Right cardiac atrium (tissue), 5 donors: Measurements from ENCODE around the gene GPR179. TPM values are rescaled to one million over a fixed set of nuclear protein-coding genes. Genes with fewer than 3 reads are reported as not detected.
A peak's percentile ranks its signal among the peaks of the same experiment; 100 is the strongest.

Experiments
- ATAC-seq, 2 donors: fragments of 200-7000 bp; cut with Tn5 transposase; one replicate each; pipeline versions ENCODE4 v1.8.0 to v1.9.1; 2020; ENCODE audit warnings: moderate library complexity in 2 of 2, mild to moderate bottlenecking in 1 of 2
- DNase-seq, 3 donors: peaks; one replicate each; pipeline ENCODE4 v3.0.0-alpha.2; 2020
- H3K27ac ChIP-seq: one replicate; pipeline ENCODE4 v1.5.1; 2013; ENCODE audit warnings: mild to moderate bottlenecking, low read length, control low read depth, moderate library complexity
- H3K27me3 ChIP-seq: one replicate; pipeline ENCODE4 v1.6.1; 2013; ENCODE audit not compliant: control insufficient read depth, insufficient read depth
- H3K4me1 ChIP-seq: one replicate; pipeline ENCODE4 v1.6.1; 2013; ENCODE audit warnings: low read length; ENCODE audit not compliant: control insufficient read depth, insufficient read depth
- H3K4me3 ChIP-seq: one replicate; pipeline ENCODE4 v1.5.1; 2013; ENCODE audit warnings: low read length, control low read depth
- H3K9me3 ChIP-seq: one replicate; pipeline ENCODE4 v1.6.1; 2013; ENCODE audit warnings: low read length; ENCODE audit not compliant: control insufficient read depth
- WGBS: extraction: QIAGEN DNeasy Blood & Tissue Kit; methylation state at CpG from one replicate; pipeline ENCODE4 v1.1.7; 2013; 5-methylcytosine and 5-hydroxymethylcytosine counted together
- intact Hi-C, 4 donors: fragments of 100-400 bp; cut with DNase I; formaldehyde crosslinking; loops; one replicate each; pipeline versions ENCODE4 v1.11.0 to v1.14.0; 2022 to 2023
- long read RNA-seq, 4 donors: library from polyadenylated mRNA; unstranded; transcript quantifications; one replicate each; pipeline ENCODE4 v2.0.0, GENCODE V29; 2020 to 2021
- polyA plus RNA-seq: library from polyadenylated mRNA; stranded (reverse); fragments of 200-250 nt; gene quantifications from one replicate; pipeline ENCODE4 v1.2.3, GENCODE V29; 2013
- total RNA-seq, 4 donors: library from RNA; stranded (reverse); fragmentation: NEBNext Ultra II Directional; extraction: Animal tissue kit (Norgen Biotek cat#: 25700); gene quantifications; one replicate each; pipeline ENCODE4 v1.2.1, GENCODE V29; 2021
- donor health status: healthy with polysubstance abuse.
- donor health status: DM: no; HTN: yes; CAD: no.
- donor health status: DM: no; HTN: no; CAD: no.
- donor health status: DM: no; HTN: yes; CAD: no; lungs with severe emphysema.
- donor health status: DM: yes; HTN: yes; CAD: no.

Gene GPR179
- total RNA-seq (under 1 TPM in 1 of 4 donors, not detected in 3; 0.03 TPM), polyA plus RNA-seq (0.07 TPM)
- long read RNA-seq, donor 1 = 0 reads
- long read RNA-seq, donor 2 = 0 reads
- long read RNA-seq, donor 3 = 0 reads
- long read RNA-seq, donor 4 = 0 reads

DNA sequence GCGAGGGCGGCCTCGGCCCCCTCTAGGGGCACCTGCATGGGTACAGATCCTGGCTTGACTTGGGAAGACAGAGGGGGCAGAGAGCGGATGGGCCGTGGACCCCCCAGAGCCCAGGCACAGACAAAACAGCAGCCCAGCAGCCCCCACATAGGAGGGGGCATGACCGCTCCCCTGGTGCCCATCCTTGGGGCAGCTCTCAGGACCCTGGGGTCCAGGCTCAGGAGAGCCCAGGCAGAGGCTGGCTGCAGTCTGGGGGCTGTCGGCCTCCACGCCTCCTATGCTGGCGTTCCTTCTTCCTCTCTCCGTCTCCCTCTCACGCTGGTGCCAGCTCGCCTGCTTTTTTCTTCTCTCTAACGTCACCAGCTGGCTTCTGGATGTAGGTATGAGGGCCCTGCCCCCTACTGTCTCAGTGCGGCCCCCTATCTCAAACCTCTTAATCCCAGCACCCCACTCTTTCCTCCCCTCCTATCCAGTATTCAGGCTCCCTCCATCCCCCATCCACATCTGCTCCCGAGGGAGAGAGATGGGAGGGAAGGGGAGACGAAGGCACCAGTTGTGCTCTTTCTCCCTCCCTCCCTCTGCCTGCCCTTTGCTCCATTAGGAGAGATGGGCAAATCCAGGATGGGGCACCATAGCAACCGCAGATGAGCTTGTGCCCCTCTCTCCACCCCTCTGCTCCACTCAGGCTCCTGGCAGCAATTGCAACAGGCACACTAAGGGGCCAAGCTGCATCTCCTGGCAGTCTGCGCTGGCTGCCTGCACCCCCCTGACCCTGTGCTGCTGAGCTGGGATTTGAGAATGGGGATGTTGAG lies at the start of gene GPR179:
Gene GPR179, minus strand, starts transcription at position 349 of the 812 bp plus-strand sequence. Its CDS starts 167 bp downstream, at position 182.
- DNase-seq = peak in 1 of 3 donors; percentile 11
- H3K9me3 ChIP-seq = no peaks in the 10 kb centered on the region
- no peaks in the 10 kb centered on the region for H3K27me3 ChIP-seq
- peak in 1 of 2 donors; percentile 17 for ATAC-seq
- no peak within 1 kb of the TSS for H3K27ac ChIP-seq
- WGBS = 72% methylated on average over 18 of the region's 18 CpGs
- intact Hi-C loops = no loop called here
- no peak within 1 kb of the TSS for H3K4me3 ChIP-seq
- H3K4me1 ChIP-seq = no peaks in the 10 kb centered on the region

DNA sequence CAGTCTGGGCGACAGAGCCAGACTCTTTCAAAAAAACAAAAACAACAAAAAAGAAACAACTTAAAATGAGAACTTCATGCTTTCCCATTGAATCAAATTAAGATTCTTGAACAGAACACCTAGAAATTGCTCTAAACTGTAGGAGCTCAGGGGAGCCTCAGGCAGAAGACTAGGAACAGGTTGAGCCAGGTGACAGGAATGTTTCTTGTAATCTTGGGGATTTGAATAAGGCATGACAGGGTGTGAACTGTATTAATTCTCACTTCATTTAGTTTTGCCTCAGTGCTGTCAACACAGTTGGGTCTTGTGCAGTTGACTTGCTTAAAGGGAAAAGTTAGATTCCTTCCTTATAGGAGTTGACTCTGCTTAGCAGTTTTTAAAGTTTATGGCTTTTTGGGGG lies 35.7 kb upstream of the GPR179 start:
- no peaks in the 10 kb centered on the region for H3K4me1 ChIP-seq
- H3K27me3 ChIP-seq = no peaks in the 10 kb centered on the region
- no peak for DNase-seq
- intact Hi-C loops = no loop called here
- H3K4me3 ChIP-seq = no peak overlapping the region
- ATAC-seq = no peak
- no peak overlapping the region for H3K27ac ChIP-seq
- H3K9me3 ChIP-seq = no peaks in the 10 kb centered on the region
- WGBS = 79% methylated on average over 1 of the region's 1 CpG

- intact Hi-C loops = no loop called here
- no peak overlapping the region for H3K27ac ChIP-seq
- H3K27me3 ChIP-seq = no peaks in the 10 kb centered on the region
- no peak overlapping the region for H3K4me3 ChIP-seq
- no peak for ATAC-seq
- H3K4me1 ChIP-seq = no peaks in the 10 kb centered on the region
- 84% methylated on average over 8 of the region's 8 CpGs for WGBS
- no peaks in the 10 kb centered on the region for H3K9me3 ChIP-seq
- no peak for DNase-seq
Observed at GRCh38 chr17:38369124-38369886, 25.5 kb upstream of the GPR179 start.

- Histone ChIP-seq H3K9me3 (no peaks in the 10 kb centered on the region), H3K4me1 (no peaks in the 10 kb centered on the region), H3K27me3 (no peaks in the 10 kb centered on the region), H3K4me3 (no peak overlapping the region), H3K27ac (no peak overlapping the region)
- ATAC-seq = no peak
- DNase-seq = no peak
- intact Hi-C loops = no loop called here
- WGBS = 93% methylated on average over 8 of the region's 8 CpGs
Observed at GRCh38 chr17:38364741-38365140, 21.0 kb upstream of the GPR179 start.

DNA sequence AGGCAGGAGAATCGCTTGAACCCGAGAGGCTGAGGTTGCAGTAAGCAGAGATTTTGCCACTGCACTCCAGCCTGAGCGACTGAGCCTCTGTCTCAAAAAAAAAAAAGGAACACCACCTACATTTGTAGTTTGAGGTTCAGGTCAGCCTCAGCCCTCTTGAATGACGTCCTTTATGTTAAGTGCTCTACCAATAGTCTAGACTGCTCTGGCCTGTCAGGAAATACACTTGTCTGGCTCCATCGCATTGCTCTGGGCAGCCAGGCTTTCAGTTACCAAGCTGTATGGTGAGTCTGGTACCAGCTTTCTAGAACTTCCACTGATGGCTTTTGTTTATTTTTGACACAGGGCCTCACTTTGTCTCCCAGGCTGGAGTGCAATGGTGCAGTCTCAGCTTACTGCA lies 19.3 kb upstream of the GPR179 start:
- Histone ChIP-seq H3K4me1 (no peaks in the 10 kb centered on the region), H3K4me3 (no peak overlapping the region), H3K9me3 (no peaks in the 10 kb centered on the region), H3K27ac (no peak overlapping the region), H3K27me3 (no peaks in the 10 kb centered on the region)
- 95% methylated on average over 5 of the region's 5 CpGs for WGBS
- no peak for DNase-seq
- ATAC-seq = no peak
- intact Hi-C loops = no loop called here

DNA sequence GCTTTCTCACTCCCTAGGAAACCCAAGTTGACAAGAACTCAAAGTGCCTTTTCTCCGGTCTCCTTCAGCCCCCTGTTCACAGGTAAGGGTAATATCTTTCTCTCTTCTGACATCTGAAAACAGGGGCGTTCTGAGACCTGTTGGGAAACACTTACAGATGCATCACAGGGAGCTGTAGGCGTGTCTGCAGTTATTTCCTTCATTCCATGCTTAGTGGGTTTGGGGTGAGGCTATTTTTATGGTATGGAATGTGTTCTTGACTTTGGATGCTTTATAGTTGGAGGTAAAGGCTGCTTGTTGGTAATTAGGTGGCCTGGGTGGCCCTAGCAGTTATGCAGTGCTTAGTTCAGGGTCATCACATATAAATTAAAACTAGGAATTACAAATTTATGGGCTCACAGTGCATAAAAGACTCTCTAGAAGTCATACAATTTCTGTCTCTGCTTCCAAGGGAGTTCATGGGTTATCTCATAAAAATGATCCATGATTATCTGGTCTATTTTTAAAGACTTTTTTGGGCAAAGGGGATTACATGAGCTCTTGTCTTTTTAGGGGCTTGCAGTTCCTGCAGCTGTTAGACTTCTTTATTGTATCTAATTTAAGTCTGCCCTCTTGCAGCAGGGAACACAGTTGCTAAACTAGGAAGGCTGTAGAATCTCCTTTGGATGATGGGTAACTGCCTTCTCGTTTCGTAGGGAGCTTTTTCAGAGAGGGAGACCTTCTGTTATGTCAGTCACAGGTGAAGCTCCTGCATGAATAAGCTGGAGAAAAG lies 18.1 kb upstream of the GPR179 start:
- intact Hi-C loops = no loop called here
- Histone ChIP-seq H3K9me3 (no peaks in the 10 kb centered on the region), H3K27me3 (no peaks in the 10 kb centered on the region), H3K4me1 (no peaks in the 10 kb centered on the region), H3K27ac (no peak overlapping the region), H3K4me3 (no peak overlapping the region)
- ATAC-seq (no peak), DNase-seq (no peak)
- WGBS = 73% methylated on average over 5 of the region's 5 CpGs

GRCh38 chr17:38358586-38359513 lies 15.1 kb upstream of the GPR179 start:
- H3K27me3 ChIP-seq = no peaks in the 10 kb centered on the region
- WGBS = 55% methylated on average over 9 of the region's 9 CpGs
- DNase-seq (no peak), ATAC-seq (no peak)
- H3K4me1 ChIP-seq = peaks cover 5% of the 10 kb centered on the region
- H3K27ac ChIP-seq = peak overlapping the region; percentile 62
- no peaks in the 10 kb centered on the region for H3K9me3 ChIP-seq
- intact Hi-C loops = loop anchor here in 2 of 4 donors (5.0 to 10.0 kb wide), 2 partner anchors 58 to 146 kb away; no protein-coding TSS in a partner anchor
- no peak overlapping the region for H3K4me3 ChIP-seq

- Histone ChIP-seq H3K4me1 (peaks cover 5% of the 10 kb centered on the region), H3K4me3 (no peak overlapping the region), H3K27ac (no peak overlapping the region), H3K9me3 (no peaks in the 10 kb centered on the region), H3K27me3 (no peaks in the 10 kb centered on the region)
- ATAC-seq = no peak
- no peak for DNase-seq
- intact Hi-C loops = loop anchor here in 2 of 4 donors (5.0 to 10.0 kb wide), 2 partner anchors 60 to 147 kb away; no protein-coding TSS in a partner anchor
- WGBS = 32% methylated on average over 2 of the region's 2 CpGs
Observed at GRCh38 chr17:38357486-38358123, 13.8 kb upstream of the GPR179 start.

GRCh38 chr17:38355251-38355650 lies 11.5 kb upstream of the GPR179 start:
- no peak for ATAC-seq
- no peak overlapping the region for H3K27ac ChIP-seq
- intact Hi-C loops = loop anchor here in 2 of 4 donors (5.0 to 10.0 kb wide), 2 partner anchors 62 to 150 kb away; no protein-coding TSS in a partner anchor

More at GRCh38 chr17:38355251-38355650, 11.5 kb upstream of the GPR179 start:
- no peak for DNase-seq
- Histone ChIP-seq H3K4me1 (peaks cover 5% of the 10 kb centered on the region), H3K4me3 (no peak overlapping the region), H3K27me3 (no peaks in the 10 kb centered on the region), H3K9me3 (no peaks in the 10 kb centered on the region)
- 85% methylated on average over 4 of the region's 4 CpGs for WGBS
